ENCODE measurements around the gene MOV10. TPM values are rescaled to one million over a fixed set of nuclear protein-coding genes. Genes with fewer than 3 reads are reported as not detected.

The MOV10 gene
- total and polyA plus RNA-seq, 10 of the 15 experiments (the other 5 are each of a cell fraction or from before 2014, with no cell fraction given) = 21.0 to 80.3 (median 49.8) TPM

GRCh38 chr1:112743174-112744008, 68.9 kb downstream of the MOV10 start (continued):
- no peak for TF ChIP-seq NKRF (conservative IDR thresholded peaks at IDR 0.05)

GRCh38 chr1:112744009-112744578, 69.6 kb downstream of the MOV10 start:
- Histone ChIP-seq H3K27me3 (replicated peaks in 1 of 2; ENCODE audit: control insufficient read depth in 2 of 2, insufficient read depth in 2 of 2, low read length in 1 of 2) (peaks cover 0 to 5% of the 10 kb centered on the region in 2 experiments; a peak in 2 of 4 replicates), H3K4me1 (ENCODE audit: control insufficient read depth, insufficient read depth, low read length) (no peaks in the 10 kb centered on the region), H3K9me3 (replicated peaks; ENCODE audit: control insufficient read depth, insufficient read depth, low read length) (no peaks in the 10 kb centered on the region), H3K4me3 (no peak overlapping the region), H2AFZ (ENCODE audit: control insufficient read depth, low read depth, low read length) (no peak overlapping the region), H4K20me1 (ENCODE audit: control insufficient read depth, insufficient read depth) (no peaks in the 10 kb centered on the region), H3K4me2 (ENCODE audit: control insufficient read depth, insufficient read depth) (no peak overlapping the region), H3K36me3 (ENCODE audit: control insufficient read depth in 2 of 2, insufficient read depth in 2 of 2, low read length in 1 of 2) (no peaks in the 10 kb centered on the region), H3K9ac (ENCODE audit: control insufficient read depth, insufficient read depth, low read length) (no peak overlapping the region), H3K27ac (ENCODE audit: control insufficient read depth, insufficient read depth) (no peak overlapping the region), H3K79me2 (ENCODE audit: control insufficient read depth, insufficient read depth, low read length) (no peaks in the 10 kb centered on the region)
- POLR2A ChIA-PET = no interaction called here
- RAD21 ChIA-PET (ENCODE audit: unreplicated experiment) = no interaction called here
- SMC1A ChIA-PET (ENCODE audit: uncharacterized antibody, unreplicated experiment) = interaction anchor here (1.0 kb wide), 1 partner anchor 55 kb away, joined by 3 read pairs; no protein-coding TSS in a partner anchor
- TF ChIP-seq CREB1 (IDR thresholded peaks at IDR 0.05; ENCODE audit: low read depth) (no peak), ETV6 (conservative IDR thresholded peaks at IDR 0.05 in 1 of 2, IDR thresholded peaks at IDR 0.05 in 1 of 2; ENCODE audit: borderline replicate concordance in 1 of 2, low read depth in 1 of 2) (no peak), SPI1 (IDR thresholded peaks at IDR 0.05; ENCODE audit: borderline replicate concordance, insufficient read depth, low read depth, low read length) (no peak), NBN (IDR thresholded peaks at IDR 0.05) (no peak), ZBTB4 (CRISPR knock-in tag; IDR thresholded peaks at IDR 0.05) (no peak), EGR1 (IDR thresholded peaks at IDR 0.05; ENCODE audit: borderline replicate concordance in 1 of 2, low read depth in 2 of 2, low read length in 2 of 2) (no peak), SRF (IDR thresholded peaks at IDR 0.05; ENCODE audit: low read depth in 2 of 2, low read length in 2 of 2) (no peak), ATF2 (IDR thresholded peaks at IDR 0.05; ENCODE audit: low read length) (no peak), ESRRA (IDR thresholded peaks at IDR 0.05; ENCODE audit: low read length) (no peak), POLR2AphosphoS5 (IDR thresholded peaks at IDR 0.05; ENCODE audit: low read length) (no peak), POLR2A (IDR thresholded peaks at IDR 0.05; ENCODE audit: low read depth, low read length) (no peak), SUZ12 (IDR thresholded peaks at IDR 0.05; ENCODE audit: unreplicated experiment) (no peak), NFYB (IDR thresholded peaks at IDR 0.05; ENCODE audit: insufficient read depth, low read depth, low read length) (no peak)
- in situ Hi-C loops (cut with MboI) (no loop called here), intact Hi-C loops (cut with micrococcal nuclease; ENCODE audit: unreplicated experiment) (no loop called here)
- FAIRE-seq (no peak), DNase-seq (ENCODE audit: low read depth, low spot score) (no peak), ATAC-seq (no peak)
- WGBS (ENCODE audit: insufficient coverage, insufficient replicate concordance, low lambda C conversion rate, missing lambda C conversion rate) = 60% methylated on average over 54 of the region's 58 CpGs
- CTCF ChIA-PET = interaction anchor here (1.1 to 1.4 kb wide), 2 partner anchors 73 to 354 kb away, joined by 3 read pairs; no protein-coding TSS in a partner anchor
- no TSS peak for BruUV-seq (replicated peaks)

Data from GM12878 (cell line).